ENCODE results near the gene SHC3. TPM values are rescaled to one million over a fixed set of nuclear protein-coding genes. Genes with fewer than 3 reads are reported as not detected.
A peak's percentile ranks its signal among the peaks of the same experiment; 100 is the strongest.

SHC3 gene
- total and polyA plus RNA-seq, 2 of the 4 experiments (the other 2 are of a cell fraction), result 4.5 to 13.3 TPM

- Histone ChIP-seq H4K5ac (ENCODE audit: low read depth, low read length) (peak overlapping the region; percentile 10; the same call in 1 of the 2 replicates), H3K27me3 (ENCODE audit: control insufficient read depth, insufficient read depth, low read length) (no peaks in the 10 kb centered on the region), H3K4me3 (ENCODE audit: insufficient read depth, low read depth, low read length) (no peak overlapping the region), H3K9me3 (ENCODE audit: control insufficient read depth, insufficient read depth, low read length) (no peaks in the 10 kb centered on the region), H4K8ac (ENCODE audit: low read depth in 2 of 2, low read length in 2 of 2) (peak overlapping the region in 1 of 2 experiments; percentile 56; a peak in 1 of 4 replicates), H3K36me3 (ENCODE audit: control insufficient read depth, insufficient read depth, low read length) (no peaks in the 10 kb centered on the region), H3K27ac (ENCODE audit: insufficient read depth, low read length) (no peak overlapping the region), H2AK5ac (ENCODE audit: low read depth, low read length) (peak overlapping the region; percentile 13; the same call in 1 of the 2 replicates), H3K9me1 (ENCODE audit: insufficient read depth, low read length) (0 out of 2 replicates have a peak, but pooled peaks cover 3% of the 10 kb centered on the region), H3K18ac (ENCODE audit: low read depth, low read length) (peak overlapping the region; percentile 74; the same call in 1 of the 2 replicates), H4K91ac (ENCODE audit: insufficient read depth, low read depth, low read length) (no peak overlapping the region), H3K4ac (ENCODE audit: low read depth, low read length) (no peak overlapping the region), H2BK5ac (ENCODE audit: low read depth, low read length, poor library complexity, severe bottlenecking) (peak overlapping the region; percentile 65), H3K56ac (ENCODE audit: extremely low read depth, insufficient read depth, low read length) (no peak overlapping the region), H3K4me2 (ENCODE audit: low read depth, low read length) (peak overlapping the region; percentile 85; the same call in 1 of the 2 replicates), H3K14ac (replicated peaks; ENCODE audit: low read depth, low read length) (no peak overlapping the region; the same call in 1 of the 2 replicates), H3K4me1 (ENCODE audit: control insufficient read depth, insufficient read depth, low read length) (peaks cover 5% of the 10 kb centered on the region), H3K79me1 (ENCODE audit: low read depth in 1 of 2, low read length in 2 of 2) (peaks cover 23 to 78% of the 10 kb centered on the region in 2 experiments), H2AK9ac (replicated peaks; ENCODE audit: low read depth, low read length, poor library complexity) (no peak overlapping the region), H3K9ac (ENCODE audit: low read depth, low read length) (no peak overlapping the region), H2BK120ac (ENCODE audit: low read depth, low read length) (0 out of 2 replicates have a peak overlapping the region, but pooled peaks have one; percentile 12), H2AFZ (replicated peaks; ENCODE audit: low read length, poor library complexity) (no peak overlapping the region), H2BK20ac (ENCODE audit: low read depth, low read length) (no peak overlapping the region), H2BK15ac (ENCODE audit: low read depth, low read length) (no peak overlapping the region), H3K23ac (ENCODE audit: low read depth, low read length) (no peak overlapping the region), H4K20me1 (ENCODE audit: insufficient read depth, low read length) (no peaks in the 10 kb centered on the region)
- dilution Hi-C loops (cut with HindIII; ENCODE audit: low sequenced_read_pairs, unreplicated experiment) (no loop called here), in situ Hi-C loops (cut with MboI; ENCODE audit: low sequenced_read_pairs) (no loop called here), intact Hi-C loops (cut with micrococcal nuclease) (no loop called here)
- peak; percentile 26 for DNase-seq
- BruUV-seq (replicated peaks), result no TSS peak
- no CpG with 5 or more reads among the region's 3 CpGs for WGBS, 2 experiments (ENCODE audit: extremely low coverage in 2 of 2, insufficient read length in 1 of 2)
- ChIA-PET CTCF (no interaction called here), POLR2A (ENCODE audit: unreplicated experiment) (no interaction called here)
- 0 out of 2 replicates have a peak, but pooled peaks have one; percentile 45 for ATAC-seq (ENCODE audit: low read depth)
- TF ChIP-seq FOS (IDR thresholded peaks at IDR 0.05; ENCODE audit: low read depth, low read length) (no peak), SMC3 (IDR thresholded peaks at IDR 0.05; ENCODE audit: low read depth, low read length) (no peak), RCOR1 (IDR thresholded peaks at IDR 0.05; ENCODE audit: insufficient replicate concordance, low read length) (no peak), POLR2A (IDR thresholded peaks at IDR 0.05; ENCODE audit: low read depth, low read length) (no peak), CTCF (conservative IDR thresholded peaks at IDR 0.05; ENCODE audit: low read depth, low read length) (no peak), CEBPB (IDR thresholded peaks at IDR 0.05; ENCODE audit: low read depth, low read length) (no peak), MXI1 (IDR thresholded peaks at IDR 0.05; ENCODE audit: borderline replicate concordance, low read depth, low read length) (no peak), CHD1 (IDR thresholded peaks at IDR 0.05; ENCODE audit: low read depth, low read length) (no peak), RAD21 (IDR thresholded peaks at IDR 0.05; ENCODE audit: low read length) (no peak), ELK1 (IDR thresholded peaks at IDR 0.05; ENCODE audit: borderline replicate concordance, low read depth, low read length) (no peak), USF2 (IDR thresholded peaks at IDR 0.05; ENCODE audit: low read depth, low read length) (no peak), MAFK (IDR thresholded peaks at IDR 0.05; ENCODE audit: low read depth, low read length) (no peak), MAZ (IDR thresholded peaks at IDR 0.05; ENCODE audit: borderline replicate concordance, low read depth, low read length) (no peak), BHLHE40 (IDR thresholded peaks at IDR 0.05; ENCODE audit: low read depth, low read length) (no peak), RFX5 (IDR thresholded peaks at IDR 0.05; ENCODE audit: low read depth, low read length) (no peak), NFE2L2 (IDR thresholded peaks at IDR 0.05; ENCODE audit: low read depth, low read length) (no peak)
Measured at GRCh38 chr9:89145097-89145496, 33.5 kb downstream of the SHC3 start.
